ENCODE data around the gene NT5DC3. TPM values are rescaled to one million over a fixed set of nuclear protein-coding genes. Genes with fewer than 3 reads are reported as not detected.

The NT5DC3 gene
- total RNA-seq, 2 experiments from 2014 or later = 4.7 to 7.5 TPM

DNA sequence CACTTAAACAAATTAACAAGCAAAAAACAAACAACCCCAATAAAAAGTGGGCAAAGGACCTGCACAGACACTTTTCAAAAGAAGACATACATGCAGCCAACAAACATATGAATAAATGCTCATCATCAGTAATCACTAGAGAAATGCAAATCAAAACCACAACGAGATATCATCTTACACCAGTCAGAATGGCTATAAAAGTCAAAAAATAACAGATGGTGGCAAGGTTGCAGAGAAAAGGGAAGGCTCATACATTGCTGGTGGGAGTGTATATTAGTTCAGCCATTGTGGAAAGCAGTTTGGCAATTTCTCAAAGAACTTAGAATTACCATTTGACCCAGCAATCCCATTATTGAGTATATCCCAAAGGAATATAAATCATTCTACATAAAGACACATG, 34.6 kb upstream of the NT5DC3 start:
- Histone ChIP-seq H3K9me2 (ENCODE audit: insufficient read depth, low read length) (no peaks in the 10 kb centered on the region), H3K36me3 (ENCODE audit: insufficient read depth, low read length) (no peaks in the 10 kb centered on the region), H3K9me3 (ENCODE audit: low read length) (no peaks in the 10 kb centered on the region), H3K4me1 (ENCODE audit: insufficient read depth, low read length, poor library complexity, severe bottlenecking) (peaks cover 7% of the 10 kb centered on the region), H3K4me2 (ENCODE audit: low read length) (no peak overlapping the region), H4K20me1 (ENCODE audit: insufficient read depth, low read length) (no peaks in the 10 kb centered on the region), H3K79me2 (ENCODE audit: insufficient read depth, low read depth, low read length) (no peaks in the 10 kb centered on the region), H3K27ac (ENCODE audit: low read depth, low read length, poor library complexity, severe bottlenecking) (no peak overlapping the region), H2AFZ (ENCODE audit: low read length) (no peak overlapping the region), H3K4me3 (ENCODE audit: low read depth, low read length, poor library complexity, severe bottlenecking) (no peak overlapping the region)
- intact Hi-C loops (cut with micrococcal nuclease; ENCODE audit: unreplicated experiment) = loop anchor here (10.0 kb wide), 1 partner anchor 301 kb away; no protein-coding TSS in a partner anchor
- ChIA-PET POLR2A (no interaction called here), CTCF (ENCODE audit: unreplicated experiment) (no interaction called here)
- no peak for DNase-seq (ENCODE audit: low spot score)
- no TSS peak for BruUV-seq (replicated peaks)
- no peak for TF ChIP-seq EZH2phosphoT487 (IDR thresholded peaks at IDR 0.05; ENCODE audit: borderline replicate concordance, low read depth, low read length)
- TF ChIP-seq, protein P1, sequence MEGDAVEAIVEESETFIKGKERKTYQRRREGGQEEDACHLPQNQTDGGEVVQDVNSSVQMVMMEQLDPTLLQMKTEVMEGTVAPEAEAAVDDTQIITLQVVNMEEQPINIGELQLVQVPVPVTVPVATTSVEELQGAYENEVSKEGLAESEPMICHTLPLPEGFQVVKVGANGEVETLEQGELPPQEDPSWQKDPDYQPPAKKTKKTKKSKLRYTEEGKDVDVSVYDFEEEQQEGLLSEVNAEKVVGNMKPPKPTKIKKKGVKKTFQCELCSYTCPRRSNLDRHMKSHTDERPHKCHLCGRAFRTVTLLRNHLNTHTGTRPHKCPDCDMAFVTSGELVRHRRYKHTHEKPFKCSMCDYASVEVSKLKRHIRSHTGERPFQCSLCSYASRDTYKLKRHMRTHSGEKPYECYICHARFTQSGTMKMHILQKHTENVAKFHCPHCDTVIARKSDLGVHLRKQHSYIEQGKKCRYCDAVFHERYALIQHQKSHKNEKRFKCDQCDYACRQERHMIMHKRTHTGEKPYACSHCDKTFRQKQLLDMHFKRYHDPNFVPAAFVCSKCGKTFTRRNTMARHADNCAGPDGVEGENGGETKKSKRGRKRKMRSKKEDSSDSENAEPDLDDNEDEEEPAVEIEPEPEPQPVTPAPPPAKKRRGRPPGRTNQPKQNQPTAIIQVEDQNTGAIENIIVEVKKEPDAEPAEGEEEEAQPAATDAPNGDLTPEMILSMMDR (conservative IDR thresholded peaks at IDR 0.05; ENCODE audit: low read length) = no peak

DNA sequence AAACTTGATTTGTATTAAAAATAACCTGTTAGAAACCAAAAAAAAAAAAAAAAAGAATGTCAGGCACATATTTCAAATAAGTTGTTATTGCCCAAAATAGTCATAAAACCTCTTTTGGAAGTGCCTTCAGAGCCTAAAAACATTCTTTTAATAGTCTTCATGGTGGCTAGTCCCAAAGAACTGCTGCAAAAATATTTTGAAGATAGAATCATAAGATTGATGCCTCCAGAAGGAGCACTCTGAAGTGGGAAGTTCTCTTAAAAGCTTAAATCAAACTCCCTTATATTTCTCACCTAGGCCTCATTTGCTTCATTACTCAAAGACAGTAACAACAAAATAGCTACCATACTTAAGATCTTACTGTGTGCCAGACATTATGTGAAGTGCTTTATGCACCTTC, 27.2 kb upstream of the NT5DC3 start:
- Histone ChIP-seq H3K9me3 (ENCODE audit: low read length) (no peaks in the 10 kb centered on the region), H3K4me3 (ENCODE audit: low read depth, low read length, poor library complexity, severe bottlenecking) (no peak overlapping the region), H3K4me1 (ENCODE audit: insufficient read depth, low read length, poor library complexity, severe bottlenecking) (no peaks in the 10 kb centered on the region), H3K27ac (ENCODE audit: low read depth, low read length, poor library complexity, severe bottlenecking) (no peak overlapping the region), H2AFZ (ENCODE audit: low read length) (no peak overlapping the region), H4K20me1 (ENCODE audit: insufficient read depth, low read length) (no peaks in the 10 kb centered on the region), H3K4me2 (ENCODE audit: low read length) (no peak overlapping the region), H3K9me2 (ENCODE audit: insufficient read depth, low read length) (no peaks in the 10 kb centered on the region), H3K36me3 (ENCODE audit: insufficient read depth, low read length) (no peaks in the 10 kb centered on the region), H3K79me2 (ENCODE audit: insufficient read depth, low read depth, low read length) (no peaks in the 10 kb centered on the region)
- intact Hi-C loops (cut with micrococcal nuclease; ENCODE audit: unreplicated experiment) = no loop called here
- ChIA-PET POLR2A (interaction anchor here (0.5 to 0.7 kb wide), 2 partner anchors 10 to 54 kb away, joined by 3 to 6 read pairs; no protein-coding TSS in a partner anchor), CTCF (ENCODE audit: unreplicated experiment) (interaction anchor here (0.6 kb wide), 1 partner anchor 35 kb away, joined by 3 read pairs; no protein-coding TSS in a partner anchor)
- no TSS peak for BruUV-seq (replicated peaks)
- DNase-seq (ENCODE audit: low spot score) = no peak
- no peak for TF ChIP-seq EZH2phosphoT487 (IDR thresholded peaks at IDR 0.05; ENCODE audit: borderline replicate concordance, low read depth, low read length)
- TF ChIP-seq, protein P1 (conservative IDR thresholded peaks at IDR 0.05; ENCODE audit: low read length) = no peak

GRCh38 chr12:103865151-103865730, 24.2 kb upstream of the NT5DC3 start:
- Histone ChIP-seq H3K79me2 (ENCODE audit: insufficient read depth, low read depth, low read length) (no peaks in the 10 kb centered on the region), H2AFZ (ENCODE audit: low read length) (no peak overlapping the region), H3K9me2 (ENCODE audit: insufficient read depth, low read length) (no peaks in the 10 kb centered on the region), H3K36me3 (ENCODE audit: insufficient read depth, low read length) (no peaks in the 10 kb centered on the region), H3K27ac (ENCODE audit: low read depth, low read length, poor library complexity, severe bottlenecking) (no peak overlapping the region), H3K9me3 (ENCODE audit: low read length) (no peaks in the 10 kb centered on the region), H3K4me3 (ENCODE audit: low read depth, low read length, poor library complexity, severe bottlenecking) (no peak overlapping the region), H4K20me1 (ENCODE audit: insufficient read depth, low read length) (no peaks in the 10 kb centered on the region), H3K4me2 (ENCODE audit: low read length) (no peak overlapping the region), H3K4me1 (ENCODE audit: insufficient read depth, low read length, poor library complexity, severe bottlenecking) (no peaks in the 10 kb centered on the region)
- no TSS peak for BruUV-seq (replicated peaks)
- DNase-seq (ENCODE audit: low spot score) = no peak
- POLR2A ChIA-PET = no interaction called here
- intact Hi-C loops (cut with micrococcal nuclease; ENCODE audit: unreplicated experiment) = no loop called here
- no peak for TF ChIP-seq EZH2phosphoT487 (IDR thresholded peaks at IDR 0.05; ENCODE audit: borderline replicate concordance, low read depth, low read length)
- TF ChIP-seq, protein P1 (conservative IDR thresholded peaks at IDR 0.05; ENCODE audit: low read length) = no peak
- CTCF ChIA-PET (ENCODE audit: unreplicated experiment) = no interaction called here

All from OCI-LY7 (cell line).